ENCODE data around the gene PRB3. TPM values are rescaled to one million over a fixed set of nuclear protein-coding genes. Genes with fewer than 3 reads are reported as not detected.

The PRB3 gene
- not detected for total RNA-seq

GRCh38 chr12:11269607-11270006 lies at the start of gene PRB3:
PRB3 (minus strand) TSS chr12:11269707; CDS start chr12:11269669, 38 bp downstream.
- ATAC-seq, result no peak
- intact Hi-C loops (cut with DNase I), result no loop called here

GRCh38 chr12:11310336-11310735 lies 40.8 kb upstream of the PRB3 start, which contains the start of gene PRB4:
PRB4 (minus strand) TSS chr12:11310436; CDS start chr12:11310398, 38 bp downstream.
- DNase-seq (ENCODE audit: low spot score) (no peak), ATAC-seq (no peak)
- intact Hi-C loops (cut with DNase I), result no loop called here

More at GRCh38 chr12:11269607-11270006, at the start of gene PRB3:
- DNase-seq (ENCODE audit: low spot score), result no peak

GRCh38 chr12:11307143-11307542 lies 37.6 kb upstream of the PRB3 start:
- ATAC-seq (no peak), DNase-seq (ENCODE audit: low spot score) (no peak)
- intact Hi-C loops (cut with DNase I), result no loop called here

GRCh38 chr12:11273449-11273848 lies 3.9 kb upstream of the PRB3 start:
- intact Hi-C loops (cut with DNase I), result no loop called here
- DNase-seq (ENCODE audit: low spot score) (no peak), ATAC-seq (no peak)

- ATAC-seq (no peak), DNase-seq (ENCODE audit: low spot score) (no peak)
- intact Hi-C loops (cut with DNase I), result no loop called here
Observed at GRCh38 chr12:11264501-11264900, 5.0 kb downstream of the PRB3 start.

GRCh38 chr12:11246489-11246888 lies 23.0 kb downstream of the PRB3 start:
- no peak for ATAC-seq
- intact Hi-C loops (cut with DNase I), result no loop called here
- no peak for DNase-seq (ENCODE audit: low spot score)

- intact Hi-C loops (cut with DNase I), result no loop called here
- DNase-seq (ENCODE audit: low spot score) (no peak), ATAC-seq (no peak)
Observed at GRCh38 chr12:11242656-11243055, 26.9 kb downstream of the PRB3 start.

- no peak for ATAC-seq
- intact Hi-C loops (cut with DNase I), result no loop called here
- no peak for DNase-seq (ENCODE audit: low spot score)
Observed at GRCh38 chr12:11240348-11240930, 29.1 kb downstream of the PRB3 start.

GRCh38 chr12:11238275-11238674 lies 31.2 kb downstream of the PRB3 start:
- intact Hi-C loops (cut with DNase I), result no loop called here
- no peak for ATAC-seq
- no peak for DNase-seq (ENCODE audit: low spot score)

- ATAC-seq (no peak), DNase-seq (ENCODE audit: low spot score) (no peak)
- intact Hi-C loops (cut with DNase I), result no loop called here
Observed at GRCh38 chr12:11233532-11233931, 36.0 kb downstream of the PRB3 start.

- DNase-seq (ENCODE audit: low spot score) (no peak), ATAC-seq (no peak)
- intact Hi-C loops (cut with DNase I), result no loop called here
Observed at GRCh38 chr12:11228296-11228879, 41.1 kb downstream of the PRB3 start.

GRCh38 chr12:11227373-11227772 lies 42.1 kb downstream of the PRB3 start:
- no peak for ATAC-seq
- intact Hi-C loops (cut with DNase I), result no loop called here

More at GRCh38 chr12:11227373-11227772, 42.1 kb downstream of the PRB3 start:
- DNase-seq (ENCODE audit: low spot score), result no peak

Other genes starting within 250 kb of the PRB3 start
- gene TAS2R19, start 247.1 kb downstream of the PRB3 start, total RNA-seq, result 9.3 TPM
- gene TAS2R31, start 238.3 kb downstream of the PRB3 start, total RNA-seq, result 8.8 TPM
- 2.8 TPM for gene TAS2R46, start 207.4 kb downstream of the PRB3 start, total RNA-seq
- 1.7 TPM for gene TAS2R43, start 177.4 kb downstream of the PRB3 start, total RNA-seq
- gene TAS2R30, start 135.1 kb downstream of the PRB3 start, total RNA-seq, result 8.1 TPM
- gene SMIM10L1, start 98.5 kb downstream of the PRB3 start, total RNA-seq, result 8.9 TPM
- gene TAS2R42, start 82.8 kb downstream of the PRB3 start, total RNA-seq, result not detected
- gene PRB4, start 40.7 kb upstream of the PRB3 start, total RNA-seq, result not detected
- gene PRB2, start 125.9 kb upstream of the PRB3 start, total RNA-seq, result not detected

All from sciatic nerve (tissue), 2 donors.